Measurements from ENCODE around the gene JAML. TPM values are rescaled to one million over a fixed set of nuclear protein-coding genes. Genes with fewer than 3 reads are reported as not detected.

JAML gene
- total and polyA plus RNA-seq, 2 of the 13 experiments (the other 11 are each of a cell fraction or from before 2014, with no cell fraction given), result 2.0 to 3.3 TPM

DNA sequence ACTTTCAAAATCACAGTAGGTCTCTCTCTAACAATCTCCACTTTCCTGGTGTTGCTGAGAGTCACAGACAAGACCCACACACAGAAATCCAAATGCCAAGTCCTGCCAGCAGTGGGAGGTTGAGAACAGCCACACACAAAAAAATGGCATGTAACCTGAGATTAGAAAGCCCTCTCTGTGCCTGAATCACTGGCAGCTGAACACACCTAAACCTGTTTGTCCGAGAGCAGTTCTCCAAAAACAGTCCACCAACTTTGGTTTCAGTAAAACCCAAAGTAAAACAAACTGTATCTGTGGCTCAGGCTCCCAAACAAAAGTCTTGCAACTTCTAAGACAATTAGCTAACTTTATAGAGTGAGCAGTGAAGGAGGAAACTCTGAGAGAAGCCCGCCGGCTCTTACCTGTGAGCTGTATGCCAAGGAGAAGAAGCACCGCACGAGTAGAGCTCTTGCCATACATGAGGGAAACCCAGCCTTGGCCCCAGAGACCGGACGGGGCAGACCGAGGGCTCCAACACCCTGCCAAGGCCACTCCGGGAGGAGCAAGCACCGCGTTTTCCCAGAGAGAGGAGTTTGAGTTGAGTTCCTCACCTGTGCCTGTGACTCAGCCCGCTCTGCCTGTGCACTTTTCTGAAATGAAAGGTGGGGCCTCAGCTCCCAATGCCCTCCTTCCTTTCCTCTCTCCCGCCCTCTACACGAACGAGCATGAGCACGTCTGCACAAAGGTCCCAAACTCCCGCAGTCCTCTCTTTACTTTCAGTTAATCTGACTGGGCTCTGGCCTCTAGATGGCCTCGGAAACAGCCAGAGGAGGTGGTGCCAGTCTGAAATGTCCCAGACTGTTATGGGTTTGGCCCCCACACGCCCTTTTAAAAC, 39.1 kb upstream of the JAML start, which contains the start of gene MPZL2 (continued):
- peak; percentile 38; the same call in 1 of the 2 replicates for TF ChIP-seq GFI1 (CRISPR knock-in tag; IDR thresholded peaks at IDR 0.05; ENCODE audit: borderline replicate concordance)
- peak; percentile 74; the same call in 1 of the 2 replicates for TF ChIP-seq ZNF564 (CRISPR knock-in tag; IDR thresholded peaks at IDR 0.05)
- peak; percentile 37; the same call in 1 of the 2 replicates for TF ChIP-seq ZNF747 (CRISPR knock-in tag; IDR thresholded peaks at IDR 0.05; ENCODE audit: borderline replicate concordance)
- TF ChIP-seq XBP1 (CRISPR knock-in tag; IDR thresholded peaks at IDR 0.05), result no peak
- TF ChIP-seq ARID4A (CRISPR knock-in tag; IDR thresholded peaks at IDR 0.05; ENCODE audit: borderline replicate concordance), result peak; percentile 53; the same call in 1 of the 2 replicates
- TF ChIP-seq CEBPG (CRISPR knock-in tag; IDR thresholded peaks at IDR 0.05), result no peak
- TF ChIP-seq CHCHD3 (CRISPR knock-in tag; IDR thresholded peaks at IDR 0.05), result no peak
- TF ChIP-seq ARHGAP35 (CRISPR knock-in tag; IDR thresholded peaks at IDR 0.05; ENCODE audit: borderline replicate concordance), result no peak
- TF ChIP-seq SP5 (CRISPR knock-in tag; IDR thresholded peaks at IDR 0.05; ENCODE audit: borderline replicate concordance, low read depth), result 0 out of 2 replicates have a peak, but pooled peaks have one; percentile 29
- TF ChIP-seq CSRNP1 (CRISPR knock-in tag; IDR thresholded peaks at IDR 0.05), result no peak
- TF ChIP-seq EED (CRISPR knock-in tag; IDR thresholded peaks at IDR 0.05), result no peak
- TF ChIP-seq, protein P1, sequence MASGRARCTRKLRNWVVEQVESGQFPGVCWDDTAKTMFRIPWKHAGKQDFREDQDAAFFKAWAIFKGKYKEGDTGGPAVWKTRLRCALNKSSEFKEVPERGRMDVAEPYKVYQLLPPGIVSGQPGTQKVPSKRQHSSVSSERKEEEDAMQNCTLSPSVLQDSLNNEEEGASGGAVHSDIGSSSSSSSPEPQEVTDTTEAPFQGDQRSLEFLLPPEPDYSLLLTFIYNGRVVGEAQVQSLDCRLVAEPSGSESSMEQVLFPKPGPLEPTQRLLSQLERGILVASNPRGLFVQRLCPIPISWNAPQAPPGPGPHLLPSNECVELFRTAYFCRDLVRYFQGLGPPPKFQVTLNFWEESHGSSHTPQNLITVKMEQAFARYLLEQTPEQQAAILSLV (CRISPR knock-in tag; IDR thresholded peaks at IDR 0.05; ENCODE audit: borderline replicate concordance), result 0 out of 2 replicates have a peak, but pooled peaks have one; percentile 23
- no peak for TF ChIP-seq PAX8 (CRISPR knock-in tag; IDR thresholded peaks at IDR 0.05; ENCODE audit: borderline replicate concordance)
- no peak for TF ChIP-seq ZKSCAN8 (CRISPR knock-in tag; IDR thresholded peaks at IDR 0.05; ENCODE audit: borderline replicate concordance)
- TF ChIP-seq, protein P2, sequence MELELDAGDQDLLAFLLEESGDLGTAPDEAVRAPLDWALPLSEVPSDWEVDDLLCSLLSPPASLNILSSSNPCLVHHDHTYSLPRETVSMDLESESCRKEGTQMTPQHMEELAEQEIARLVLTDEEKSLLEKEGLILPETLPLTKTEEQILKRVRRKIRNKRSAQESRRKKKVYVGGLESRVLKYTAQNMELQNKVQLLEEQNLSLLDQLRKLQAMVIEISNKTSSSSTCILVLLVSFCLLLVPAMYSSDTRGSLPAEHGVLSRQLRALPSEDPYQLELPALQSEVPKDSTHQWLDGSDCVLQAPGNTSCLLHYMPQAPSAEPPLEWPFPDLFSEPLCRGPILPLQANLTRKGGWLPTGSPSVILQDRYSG (CRISPR knock-in tag; IDR thresholded peaks at IDR 0.05), result no peak
- TF ChIP-seq ZNF230 (CRISPR knock-in tag; IDR thresholded peaks at IDR 0.05), result no peak
- TF ChIP-seq HNRNPUL1 (IDR thresholded peaks at IDR 0.05; ENCODE audit: low read depth, low read length), result no peak
- TF ChIP-seq ATAD3A (CRISPR knock-in tag; IDR thresholded peaks at IDR 0.05), result no peak
- 0 out of 2 replicates have a peak, but pooled peaks have one; percentile 26 for TF ChIP-seq ZBTB7B (CRISPR knock-in tag; IDR thresholded peaks at IDR 0.05)
- no peak for TF ChIP-seq PREB (CRISPR knock-in tag; IDR thresholded peaks at IDR 0.05)
